Midbrain (tissue), 1 donor: Measurements from ENCODE around the gene DNAH10.
"Not testable (repeated sequence)": the region's sequence is repeated elsewhere in the genome, so short reads cannot be mapped to it uniquely, and the experiment has no call there.

Experiments
- DNase-seq: peaks from one replicate; lab custom pipeline; 2025; lab: John Stamatoyannopoulos, UW

The DNAH10 gene

DNA sequence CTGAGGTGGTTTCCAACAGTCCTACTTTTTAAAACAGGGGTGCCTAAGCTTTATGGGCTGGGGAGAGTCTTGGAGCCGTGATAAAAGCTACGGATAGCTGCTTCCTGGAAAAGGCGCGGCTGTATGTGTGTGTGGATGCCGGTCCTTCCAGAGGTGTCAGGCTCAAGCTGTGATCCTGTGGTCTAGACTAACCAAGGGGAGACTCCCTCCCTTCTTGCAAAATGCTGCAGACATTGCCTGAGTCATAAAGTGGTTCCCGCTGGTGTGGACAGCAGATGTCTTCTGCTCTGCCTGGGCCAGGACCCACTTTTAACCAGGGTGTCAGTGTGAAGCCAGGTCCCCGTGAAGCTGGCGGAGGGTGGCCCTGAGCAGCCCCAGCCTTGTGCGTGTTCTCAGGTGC lies 172.7 kb downstream of the DNAH10 start:
- DNase-seq: no peak

DNA sequence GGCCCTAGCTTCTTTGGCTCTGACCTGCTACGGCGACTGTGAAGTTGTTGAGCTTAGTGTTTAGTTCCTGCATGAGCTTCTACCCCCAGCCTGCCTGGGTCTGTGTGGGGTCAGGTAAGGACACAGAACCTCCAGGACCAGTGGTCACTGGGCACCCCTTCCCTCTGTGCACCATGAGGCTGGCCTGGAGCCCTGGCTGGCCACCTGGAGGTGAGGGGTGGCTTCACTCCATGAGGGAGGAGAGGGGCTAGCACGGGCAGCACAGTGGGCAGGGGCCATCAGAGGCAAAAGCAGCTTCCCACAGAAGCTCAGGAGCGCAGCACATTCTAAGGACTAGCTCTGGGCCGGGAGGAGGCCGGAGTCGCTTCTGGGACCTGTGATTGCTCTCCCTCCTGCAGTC lies 173.9 kb downstream of the DNAH10 start:
- no peak for DNase-seq

DNA sequence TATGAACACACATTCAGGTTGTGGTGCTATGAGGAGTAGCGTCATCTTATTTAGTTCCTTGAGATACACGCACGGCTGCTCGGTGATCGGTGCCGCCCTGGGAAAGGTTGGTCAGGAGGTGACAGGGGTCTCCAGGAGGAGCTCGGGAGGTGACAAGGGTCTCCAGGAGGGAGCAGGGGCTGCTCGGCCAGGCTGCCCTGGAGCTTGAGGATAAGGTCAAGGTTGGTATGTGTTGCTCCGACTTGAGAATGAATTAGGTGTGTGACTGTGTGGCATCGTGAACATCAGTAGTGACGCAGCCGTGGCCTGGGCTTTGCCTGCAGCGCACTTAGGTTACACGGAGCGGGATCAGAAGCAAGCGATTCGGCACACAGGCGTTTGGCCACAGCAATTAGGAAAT lies 174.4 kb downstream of the DNAH10 start:
- DNase-seq: no peak

DNA sequence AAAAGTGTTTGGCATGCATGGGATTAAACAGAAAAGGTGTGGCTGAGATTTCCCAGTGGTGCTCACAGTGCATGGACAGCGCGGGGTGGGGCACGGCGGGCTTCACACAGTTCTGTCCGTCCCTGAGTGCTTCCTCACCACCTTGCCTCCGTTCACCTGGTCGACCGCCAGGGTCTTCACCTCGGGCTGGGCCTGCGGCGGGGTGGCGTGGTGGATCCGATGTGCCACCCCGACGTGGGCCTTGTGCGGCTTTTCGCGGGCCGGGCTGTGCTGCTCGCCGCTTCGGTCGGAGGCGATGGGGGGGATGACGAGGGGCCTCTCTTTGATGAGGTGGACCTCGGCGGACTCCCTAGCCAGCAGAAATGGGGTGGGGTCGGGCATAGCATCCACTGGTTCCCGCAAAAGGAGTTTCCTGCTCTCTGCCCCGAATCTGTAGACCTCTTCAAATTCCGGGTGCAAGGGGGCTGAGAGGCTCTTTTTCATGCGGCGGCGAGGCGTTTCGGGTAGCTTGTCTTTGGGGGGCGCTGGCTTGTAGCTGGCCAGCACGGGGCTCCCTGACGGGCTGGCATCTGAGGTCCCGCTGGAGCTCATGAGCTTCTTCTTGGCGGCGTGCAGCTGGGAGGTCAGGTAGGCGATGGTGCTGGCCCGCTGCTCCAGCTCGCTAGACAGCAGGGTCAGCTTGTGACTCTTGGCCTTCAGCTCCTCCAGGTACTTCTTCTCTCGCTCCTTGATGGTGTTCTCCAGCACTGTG lies 175.0 kb downstream of the DNAH10 start:
- no peak for DNase-seq

DNA sequence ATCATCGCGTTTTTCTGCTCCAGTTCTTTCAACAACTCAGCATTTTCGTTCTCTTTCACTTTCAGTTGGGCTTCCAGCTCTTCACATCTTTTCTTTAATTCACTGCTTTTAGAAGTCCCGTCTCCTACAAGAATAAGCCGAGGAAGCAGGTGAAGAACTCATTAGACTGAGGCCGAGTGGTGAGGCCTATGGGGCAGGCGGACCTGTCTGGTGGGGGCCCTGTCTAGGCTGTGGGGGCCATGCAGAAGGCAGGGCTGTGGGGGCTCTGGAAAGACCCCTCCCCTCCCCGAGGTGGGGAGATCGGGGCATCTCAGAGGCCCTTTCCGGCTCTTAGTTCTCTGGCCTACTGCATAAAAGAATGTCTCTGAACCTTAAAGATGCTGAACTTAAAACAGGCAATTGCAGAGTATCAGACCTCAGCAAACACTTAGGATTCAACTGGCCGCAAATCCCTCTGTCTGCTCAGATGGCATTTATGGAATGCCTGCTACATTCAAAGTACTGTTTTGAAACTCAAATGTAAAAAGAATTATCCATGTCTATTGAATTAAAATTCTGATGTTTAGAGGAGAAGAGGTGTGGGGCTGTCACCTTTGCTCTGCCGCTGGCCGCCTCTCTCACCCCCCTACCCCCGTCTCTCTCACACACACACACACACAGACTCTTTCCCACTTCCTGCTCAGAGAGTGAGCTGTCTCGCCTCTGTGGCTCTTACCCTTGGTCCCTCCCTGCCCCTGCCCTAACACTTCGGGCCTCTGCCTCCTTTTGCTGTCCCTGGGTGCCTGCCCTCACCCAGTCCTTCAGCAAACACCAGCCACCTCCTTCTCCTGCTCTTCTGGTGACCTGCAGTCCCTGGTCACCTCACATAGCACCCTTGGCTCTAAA lies 175.8 kb downstream of the DNAH10 start:
- no peak for DNase-seq

DNA sequence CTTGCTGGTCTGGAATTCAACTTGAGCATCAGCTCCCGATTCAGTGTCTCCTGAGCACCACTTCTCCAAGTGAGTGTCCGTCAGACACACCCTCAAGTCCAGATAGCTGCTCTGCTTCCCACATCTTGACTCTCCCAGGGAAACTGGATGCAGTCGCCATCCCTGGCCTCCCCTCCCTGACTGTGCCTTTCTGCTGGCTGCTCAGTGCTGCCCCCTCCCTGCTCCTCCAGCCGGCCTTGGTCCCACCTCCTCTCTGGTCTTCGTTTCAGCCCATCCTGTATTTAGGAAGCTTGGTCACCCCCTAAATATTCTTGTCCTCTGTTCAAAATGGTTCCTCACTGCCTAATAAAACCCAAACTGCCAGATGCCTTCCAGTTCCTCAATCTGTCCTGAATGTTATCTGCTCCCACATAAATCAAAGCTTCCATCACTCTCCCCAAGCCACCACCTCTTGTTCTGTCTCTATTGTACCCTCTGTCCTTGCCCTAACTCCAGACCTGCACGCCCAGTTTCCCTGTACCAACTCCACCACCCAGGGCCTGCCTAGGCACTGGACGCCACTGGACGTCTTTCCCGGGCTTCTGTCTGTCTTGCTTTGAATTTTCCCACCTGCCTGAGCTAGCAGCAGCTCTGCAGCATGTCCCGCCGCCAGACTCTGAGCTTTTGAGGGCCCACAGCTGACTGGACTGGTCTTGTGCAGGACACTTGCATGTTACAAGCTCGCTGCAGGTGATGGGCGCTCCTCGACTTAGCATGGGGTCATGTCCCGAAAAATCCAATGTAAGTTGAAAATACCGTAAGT lies 176.8 kb downstream of the DNAH10 start:
- no peak for DNase-seq

DNA sequence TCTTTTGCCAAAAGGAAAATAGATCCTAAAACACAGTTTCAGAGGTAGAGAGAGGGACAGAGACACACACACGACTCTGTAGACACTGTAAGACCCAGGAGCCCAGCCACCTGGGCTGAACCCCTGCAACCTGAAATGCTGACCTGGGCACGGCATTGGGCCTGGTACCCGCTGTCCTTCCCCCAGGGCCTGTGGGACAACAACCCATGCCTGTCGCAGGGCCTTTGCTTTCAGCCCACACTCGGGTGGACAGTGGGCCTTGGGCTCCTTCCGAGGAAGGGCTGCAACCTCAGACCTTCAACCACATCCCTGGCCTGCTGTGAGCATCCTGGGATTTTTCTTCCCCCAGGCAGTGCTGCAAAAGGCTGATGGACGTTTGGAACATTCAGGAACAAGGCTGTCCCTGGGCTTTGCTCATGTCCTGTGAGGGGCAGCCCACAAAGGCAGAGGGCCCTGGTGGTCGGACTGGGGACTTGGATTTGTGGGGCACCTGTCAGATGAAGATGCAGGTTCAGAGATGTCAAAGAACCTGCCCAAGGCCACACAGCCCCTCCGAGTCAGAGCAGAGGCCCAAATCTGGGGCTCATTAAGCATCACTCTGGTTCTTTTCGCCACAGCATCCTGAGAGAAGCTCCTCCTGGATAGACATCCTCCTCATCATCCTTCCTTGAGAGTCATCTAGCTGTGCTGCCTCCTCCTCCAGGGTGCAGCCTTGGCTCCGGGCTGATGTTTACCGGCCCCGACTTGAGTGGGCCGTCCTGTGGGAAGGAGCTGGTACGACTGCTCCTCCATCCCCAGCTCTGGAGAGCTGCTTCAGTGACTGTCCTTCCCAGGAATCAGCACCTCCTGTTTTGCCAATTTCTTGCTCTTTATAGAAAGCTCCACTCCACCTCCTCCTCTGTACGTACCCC lies 177.9 kb downstream of the DNAH10 start:
- no peak for DNase-seq

DNA sequence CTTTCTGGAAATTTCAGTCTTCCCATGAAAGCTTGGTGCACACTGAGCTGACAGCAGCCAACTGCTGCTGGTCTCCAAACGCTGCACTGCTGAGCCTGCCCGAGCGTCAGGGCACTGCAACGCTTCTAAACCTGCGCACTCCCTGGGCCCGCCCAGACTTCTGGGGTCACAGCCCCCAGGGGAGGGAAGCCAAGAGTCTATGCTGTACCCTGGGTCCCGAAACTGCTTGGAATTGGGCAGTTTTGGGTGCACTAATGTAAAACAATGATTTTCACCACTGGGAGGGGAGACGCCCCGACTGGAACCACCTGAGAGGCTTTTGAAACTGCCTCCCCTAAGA lies 178.5 kb downstream of the DNAH10 start:
- DNase-seq: no peak

DNA sequence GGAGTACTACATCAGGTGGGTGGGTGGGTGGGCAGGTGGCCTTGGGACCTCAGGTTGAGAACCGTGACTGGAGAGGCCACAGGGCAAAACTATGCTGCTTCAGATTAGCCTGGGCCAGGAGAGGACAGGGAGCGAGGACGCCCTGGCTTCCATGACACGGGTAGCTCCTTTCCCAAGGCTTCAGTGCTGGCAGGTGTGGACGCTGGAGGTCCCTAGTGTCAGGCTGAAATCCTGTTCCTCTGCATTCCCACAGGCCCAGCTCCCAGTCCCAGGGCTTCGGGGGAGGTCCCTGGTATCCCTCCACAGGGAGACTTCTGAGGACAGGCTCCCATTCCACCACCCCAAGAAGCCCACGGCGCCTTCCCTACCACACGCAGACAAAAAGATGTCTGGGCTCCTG lies 178.9 kb downstream of the DNAH10 start:
- no peak for DNase-seq

DNA sequence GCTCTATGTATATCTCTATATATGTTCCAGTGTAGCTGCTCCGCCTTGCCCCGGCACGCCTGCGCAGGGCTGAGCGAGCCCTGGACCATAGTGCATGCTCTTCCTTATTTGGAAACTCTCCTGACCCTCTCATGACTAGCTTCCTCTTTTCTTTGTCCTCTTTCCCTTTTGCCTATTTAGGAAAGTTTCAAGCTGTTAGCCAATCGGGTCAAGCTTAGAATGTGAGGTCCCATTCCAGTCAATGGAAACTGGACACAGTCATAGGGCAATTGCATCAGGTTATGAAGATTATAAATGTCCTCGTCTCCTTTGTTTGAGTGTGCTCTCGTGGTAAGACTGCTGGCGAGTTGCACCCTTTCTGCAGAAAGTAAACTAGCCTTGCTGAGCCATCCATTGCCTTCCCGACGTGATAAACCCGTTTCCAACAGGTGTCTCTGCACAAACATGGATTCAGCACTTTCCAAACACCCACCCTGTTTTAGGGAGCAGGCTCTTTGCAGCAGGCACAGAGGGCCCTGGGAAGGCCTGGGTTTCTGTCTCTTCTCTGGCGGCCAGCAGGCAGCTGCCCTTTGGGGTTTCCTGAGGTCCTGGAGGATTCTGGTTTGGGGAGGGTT lies 179.6 kb downstream of the DNAH10 start:
- no peak for DNase-seq

DNA sequence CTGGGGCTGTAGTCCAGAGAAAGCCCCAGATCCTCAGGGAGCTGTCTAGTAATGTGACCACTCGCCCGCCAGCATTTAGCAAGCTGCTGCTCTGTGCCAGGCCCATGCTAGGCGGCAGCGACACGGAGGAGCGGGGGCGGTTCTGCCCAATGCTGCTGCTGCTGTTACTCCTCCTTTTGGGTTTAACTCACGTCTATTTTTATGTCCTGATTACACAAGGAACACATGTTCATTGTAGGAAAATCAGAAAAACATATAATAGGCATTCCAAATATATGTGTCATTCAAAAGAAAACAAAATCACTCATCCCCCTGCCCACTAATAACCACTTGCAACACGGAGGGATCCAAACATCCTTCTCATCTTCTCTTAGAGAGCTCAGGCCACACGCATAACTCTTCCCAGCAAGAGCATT lies 180.1 kb downstream of the DNAH10 start:
- DNase-seq: no peak

DNA sequence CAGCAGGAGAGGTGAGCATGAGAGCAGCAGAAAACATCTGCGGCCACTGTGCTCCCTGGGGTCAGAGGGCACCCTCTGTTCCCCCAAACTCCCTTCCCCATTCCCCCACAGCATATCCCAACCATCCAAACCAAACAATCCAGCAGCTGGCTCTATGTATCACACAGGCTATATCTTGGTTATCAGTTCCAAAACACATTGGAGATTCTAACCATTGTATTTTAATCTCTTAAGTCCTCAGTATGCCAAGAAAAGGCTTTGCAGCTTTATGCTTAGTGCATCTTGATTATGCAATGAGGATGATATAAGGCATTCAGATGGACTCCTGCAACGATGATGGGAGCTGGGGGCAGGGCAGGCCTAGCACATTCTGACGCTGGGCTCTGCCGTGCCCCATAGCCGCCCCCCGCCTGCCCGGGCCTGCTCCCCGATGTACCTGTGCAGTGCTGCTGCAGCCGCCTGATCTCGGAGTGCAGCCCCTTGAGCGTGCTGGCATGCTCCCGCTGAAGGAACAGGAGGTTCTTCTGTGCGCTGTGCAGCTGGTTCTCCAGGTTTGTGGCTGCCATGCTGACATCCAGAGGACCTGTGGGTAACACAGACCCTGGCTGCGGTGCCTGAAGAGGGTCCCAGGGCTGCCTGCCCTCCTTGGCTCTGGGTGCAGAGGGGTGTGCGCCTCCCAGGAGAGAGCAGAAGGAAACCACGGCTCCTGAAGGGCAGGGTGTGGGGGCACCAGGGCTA lies 181.0 kb downstream of the DNAH10 start:
- DNase-seq: no peak

DNA sequence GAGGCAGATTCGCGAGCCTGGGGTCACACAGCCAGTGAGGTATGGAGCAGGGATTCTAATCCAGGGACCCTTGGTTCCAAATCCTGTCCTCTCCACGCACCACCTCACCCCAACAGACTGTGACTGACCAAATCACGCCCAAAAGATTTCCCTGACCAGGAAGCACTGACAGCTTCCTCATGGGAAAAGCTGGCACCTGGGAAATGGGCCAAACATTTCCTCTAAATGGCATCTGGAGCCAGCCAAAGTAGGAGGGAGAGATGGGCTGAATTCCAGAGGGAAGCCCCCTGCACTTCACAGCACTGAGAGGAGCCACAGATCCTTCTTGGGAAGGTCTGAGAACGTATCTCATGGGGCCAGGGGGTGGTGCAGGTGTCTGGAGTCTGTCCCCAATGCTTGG lies 181.7 kb downstream of the DNAH10 start:
- no peak for DNase-seq

DNA sequence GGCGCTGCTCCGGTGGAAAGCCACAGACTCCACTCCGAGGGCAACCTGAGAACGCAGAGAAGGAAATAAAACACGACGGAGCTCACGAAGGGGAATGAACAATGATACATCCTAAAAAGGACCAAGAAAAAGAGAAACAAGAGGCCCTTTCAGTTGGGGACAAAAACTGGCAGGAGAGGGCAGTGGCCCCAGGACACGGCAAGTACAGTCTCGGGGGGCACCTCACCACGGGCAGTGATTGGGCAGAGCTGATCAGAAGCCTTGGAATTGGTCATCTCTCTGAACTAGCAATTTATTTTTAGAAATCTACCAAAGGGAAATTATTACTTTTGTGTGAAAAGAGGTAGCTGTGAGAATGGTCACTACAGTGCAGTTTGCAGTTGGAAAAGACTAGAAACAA lies 182.6 kb downstream of the DNAH10 start:
- no peak for DNase-seq

DNA sequence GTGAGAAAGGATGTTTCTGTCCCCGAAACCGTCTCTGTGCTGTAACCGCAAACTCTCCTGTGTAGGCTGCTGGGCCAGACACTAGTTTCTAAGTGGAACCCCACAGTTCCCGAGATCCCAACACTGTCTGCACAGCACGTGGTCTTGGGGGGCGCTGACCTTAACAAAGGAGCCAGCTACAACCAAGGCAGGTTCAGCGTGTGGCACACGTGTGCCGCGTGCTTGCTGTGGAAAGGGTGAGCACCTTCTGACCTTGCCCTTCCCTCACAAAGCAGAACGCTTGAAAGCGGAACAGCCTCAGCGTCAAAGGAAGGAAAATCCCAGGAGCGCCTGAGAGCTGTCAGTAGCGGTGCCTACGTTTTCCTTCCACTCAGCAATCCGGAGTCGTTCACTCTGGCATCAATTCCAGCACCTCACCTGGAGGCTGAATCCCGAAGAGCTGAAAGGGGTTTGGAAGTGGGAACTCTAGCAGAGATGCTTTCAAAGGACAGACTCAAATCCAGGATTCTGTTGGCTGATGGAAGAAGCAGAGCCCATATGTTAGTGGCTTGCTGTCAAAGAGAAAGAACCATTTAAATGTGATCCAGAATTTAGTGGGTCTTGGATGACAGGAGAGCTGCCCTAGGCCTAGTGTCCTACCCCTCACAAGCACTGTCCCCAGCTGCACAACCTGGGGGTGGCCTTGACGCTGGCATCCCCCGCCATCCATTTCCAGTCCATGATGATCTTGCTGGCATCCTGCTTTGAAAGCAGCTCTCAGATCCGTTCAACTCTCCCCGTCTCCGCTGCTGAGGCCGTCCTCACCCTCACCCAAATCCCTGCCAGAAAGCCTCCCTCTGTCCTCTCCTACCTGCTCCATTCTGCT lies 183.4 kb downstream of the DNAH10 start:
- DNase-seq: no peak

DNA sequence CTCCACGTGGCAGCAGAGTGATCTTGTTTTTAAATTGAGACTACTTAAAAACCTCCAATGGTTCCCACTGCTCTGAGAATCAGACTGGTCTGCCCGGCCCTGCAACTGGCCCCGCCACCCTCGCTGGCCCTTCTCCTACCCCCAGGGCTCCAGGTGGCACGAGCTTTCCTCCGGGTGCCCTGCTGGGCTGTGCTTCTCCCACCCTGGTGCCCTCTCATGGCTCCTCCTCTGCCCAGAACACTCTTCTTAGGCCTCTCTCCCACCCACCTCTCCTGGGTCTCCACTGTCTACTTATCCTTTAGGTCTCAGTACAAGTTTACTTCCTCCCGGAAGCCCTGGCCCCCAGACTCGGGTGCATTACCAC lies 184.0 kb downstream of the DNAH10 start:
- DNase-seq: no peak

DNA sequence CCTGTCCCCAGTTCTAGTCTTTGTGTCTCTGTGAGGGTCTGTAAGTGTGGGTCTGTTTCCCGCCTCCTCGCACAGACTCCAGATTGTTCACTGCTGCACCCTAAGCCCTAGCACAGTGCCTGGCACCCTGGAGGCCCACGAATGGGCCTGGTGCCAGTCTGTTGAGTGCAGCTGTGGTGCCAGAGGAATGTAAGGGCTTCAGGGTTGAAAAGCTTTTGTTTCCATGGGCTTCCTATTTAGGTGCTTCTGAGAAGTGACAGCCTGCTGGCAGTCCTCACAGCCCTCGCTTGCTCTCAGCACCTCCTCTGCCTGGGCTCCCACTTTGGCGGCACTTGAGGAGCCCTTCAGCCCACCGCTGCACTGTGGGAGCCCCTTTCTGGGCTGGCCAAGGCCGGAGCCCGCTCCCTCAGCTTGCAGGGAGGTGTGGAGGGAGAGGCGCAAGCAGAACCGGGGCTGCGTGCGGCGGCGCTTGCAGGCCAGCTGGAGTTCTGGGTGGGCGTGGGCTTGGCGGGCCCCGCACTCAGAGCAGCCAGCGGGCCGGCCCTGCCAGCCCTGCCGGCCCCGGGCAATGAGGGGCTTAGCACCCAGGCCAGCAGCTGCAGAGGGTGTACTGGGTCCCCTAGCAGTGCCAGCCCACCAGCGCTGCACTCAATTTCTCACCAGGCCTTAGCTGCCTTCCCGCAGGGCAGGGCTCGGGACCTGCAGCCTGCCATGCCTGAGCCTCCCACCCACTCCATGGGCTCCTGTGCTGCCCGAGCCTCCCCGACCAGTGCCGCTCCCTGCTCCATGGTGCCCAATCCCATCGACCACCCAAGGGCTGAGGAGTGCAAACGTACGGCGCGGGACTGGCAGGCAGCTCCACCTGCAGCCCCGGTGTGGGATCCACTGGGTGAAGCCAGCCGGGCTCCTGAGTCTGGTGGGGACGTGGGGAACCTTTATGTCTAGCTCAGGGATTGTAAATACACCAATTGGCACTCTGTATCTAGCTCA lies 184.7 kb downstream of the DNAH10 start:
- DNase-seq: not testable (repeated sequence)

DNA sequence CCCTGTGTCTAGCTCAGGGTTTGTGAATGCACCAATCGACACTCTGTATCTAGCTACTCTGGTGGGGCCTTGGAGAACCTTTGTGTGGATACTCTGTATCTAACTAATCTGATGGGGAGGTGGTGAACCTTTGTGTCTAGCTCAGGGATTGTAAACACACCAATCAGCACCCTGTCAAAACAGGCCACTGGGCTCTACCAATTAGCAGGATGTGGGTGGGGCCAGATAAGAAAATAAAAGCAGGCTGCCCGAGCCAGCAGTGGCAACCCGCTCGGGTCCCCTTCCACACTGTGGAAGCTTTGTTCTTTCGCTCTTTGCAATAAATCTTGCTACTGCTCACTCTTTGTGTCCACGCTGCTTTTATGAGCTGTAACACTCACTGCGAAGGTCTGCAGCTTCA lies 185.4 kb downstream of the DNAH10 start:
- not testable (repeated sequence) for DNase-seq
